MM.1S (cell line): ENCODE measurements around the gene TXN.

Experiments used
- DNase-seq: peaks from one replicate; pipeline ENCODE4 v3.0.0-alpha.2; 2015
- H2AFZ ChIP-seq: fragments of 300-600 bp; sonication (generic); 2 replicates; pipeline ENCODE4 v1.6.0; 2016; ENCODE audit warnings: antibody characterized with exemption, low read length
- H3F3A ChIP-seq: fragments of 300-600 bp; sonication (generic); 2 replicates; pipeline ENCODE4 v1.6.1; 2016; ENCODE audit warnings: mild to moderate bottlenecking, antibody characterized with exemption, low read length, moderate library complexity, mixed read lengths; ENCODE audit not compliant: insufficient read depth
- H3K27ac ChIP-seq: fragments of 300-600 bp; sonication (generic); 2 replicates; pipeline ENCODE4 v1.5.1; 2016; ENCODE audit warnings: mild to moderate bottlenecking, low read length
- H3K27me3 ChIP-seq: fragments of 300-600 bp; sonication (generic); replicated peaks from 2 replicates; pipeline ENCODE4 v1.6.0; 2016; ENCODE audit warnings: low read length; ENCODE audit not compliant: insufficient read depth
- H3K36me3 ChIP-seq: fragments of 300-600 bp; sonication (generic); replicated peaks from 2 replicates; pipeline ENCODE4 v1.6.1; 2016; ENCODE audit warnings: mild to moderate bottlenecking, low read length, mixed read lengths; ENCODE audit not compliant: insufficient read depth
- H3K4me1 ChIP-seq: fragments of 300-600 bp; sonication (generic); 2 replicates; pipeline ENCODE4 v1.6.1; 2016; ENCODE audit warnings: low read length, mixed read lengths
- H3K4me2 ChIP-seq: fragments of 300-600 bp; sonication (generic); 2 replicates; pipeline ENCODE4 v1.6.0; 2016; ENCODE audit warnings: low read depth, low read length
- H3K4me3 ChIP-seq: fragments of 300-600 bp; sonication (generic); 2 replicates; pipeline ENCODE4 v1.5.1; 2016; ENCODE audit warnings: low read length, mixed read lengths
- H3K79me2 ChIP-seq: fragments of 300-600 bp; sonication (generic); 2 replicates; pipeline ENCODE4 v1.6.1; 2016; ENCODE audit warnings: mixed run types, low read length, mixed read lengths
- H3K9ac ChIP-seq: fragments of 300-600 bp; sonication (generic); 2 replicates; pipeline ENCODE4 v1.6.1; 2016; ENCODE audit warnings: low read length, mixed read lengths
- H3K9me2 ChIP-seq: fragments of 300-600 bp; sonication (generic); replicated peaks from 2 replicates; pipeline ENCODE4 v1.6.1; 2016; ENCODE audit warnings: mild to moderate bottlenecking, low read length, mixed read lengths; ENCODE audit not compliant: insufficient read depth
- H3K9me3 ChIP-seq: fragments of 300-600 bp; sonication (generic); replicated peaks from 2 replicates; pipeline ENCODE4 v1.6.1; 2016; ENCODE audit warnings: mild to moderate bottlenecking, low read length, mixed read lengths; ENCODE audit not compliant: insufficient read depth
- H4K20me1 ChIP-seq: fragments of 300-600 bp; sonication (generic); 2 replicates; pipeline ENCODE4 v1.6.1; 2016; ENCODE audit warnings: mild to moderate bottlenecking, low read length, moderate library complexity, mixed read lengths; ENCODE audit not compliant: insufficient read depth
- EZH2 ChIP-seq: fragments of 300-600 bp; sonication (generic); optimal IDR thresholded peaks from 2 replicates; pipeline ENCODE3; 2017; ENCODE audit warnings: low read depth, mild to moderate bottlenecking, antibody characterized with exemption, low read length, mixed read lengths
- EZH2phosphoT487 ChIP-seq: fragments of 300-600 bp; sonication (generic); IDR thresholded peaks from 2 replicates; pipeline ENCODE4 v1.6.1; 2018; ENCODE audit warnings: antibody characterized with exemption, low read length
- TF ChIP-seq, protein P1 (sequence below): fragments of 300-600 bp; sonication (generic); IDR thresholded peaks from 2 replicates; pipeline ENCODE4 v1.5.1; 2016; ENCODE audit warnings: antibody characterized with exemption, low read length, mixed read lengths

The TXN gene

DNA sequence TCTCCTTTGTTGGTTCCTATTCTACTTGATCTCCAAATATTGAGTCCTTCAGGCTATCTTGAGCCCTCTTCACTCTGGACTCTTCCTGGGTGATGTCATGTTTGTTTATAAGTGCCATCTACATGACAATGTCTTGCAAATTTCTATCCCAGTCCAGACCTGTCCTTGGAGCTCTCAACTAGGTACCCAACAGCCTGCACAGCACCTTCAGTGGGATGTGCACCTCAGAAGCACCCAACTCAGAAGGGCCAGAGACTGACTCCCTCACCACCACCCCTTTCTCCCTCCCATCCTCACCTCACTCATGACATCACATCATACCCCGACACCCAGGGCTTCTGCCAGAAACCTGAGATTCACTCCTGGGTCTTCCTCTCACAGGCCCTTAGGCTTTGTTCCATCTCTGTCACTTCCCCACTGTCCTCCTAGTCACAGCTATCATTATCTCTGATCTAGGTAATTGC is 14.4 kb downstream of the TXN start:
- H3K4me3 ChIP-seq, result no peak overlapping the region
- H3K4me1 ChIP-seq, result no peaks in the 10 kb centered on the region
- no peak overlapping the region for H3K4me2 ChIP-seq
- DNase-seq, result no peak
- no peaks in the 10 kb centered on the region for H3K9me3 ChIP-seq
- peaks cover 18% of the 10 kb centered on the region for H3K36me3 ChIP-seq
- TF ChIP-seq, protein P1, sequence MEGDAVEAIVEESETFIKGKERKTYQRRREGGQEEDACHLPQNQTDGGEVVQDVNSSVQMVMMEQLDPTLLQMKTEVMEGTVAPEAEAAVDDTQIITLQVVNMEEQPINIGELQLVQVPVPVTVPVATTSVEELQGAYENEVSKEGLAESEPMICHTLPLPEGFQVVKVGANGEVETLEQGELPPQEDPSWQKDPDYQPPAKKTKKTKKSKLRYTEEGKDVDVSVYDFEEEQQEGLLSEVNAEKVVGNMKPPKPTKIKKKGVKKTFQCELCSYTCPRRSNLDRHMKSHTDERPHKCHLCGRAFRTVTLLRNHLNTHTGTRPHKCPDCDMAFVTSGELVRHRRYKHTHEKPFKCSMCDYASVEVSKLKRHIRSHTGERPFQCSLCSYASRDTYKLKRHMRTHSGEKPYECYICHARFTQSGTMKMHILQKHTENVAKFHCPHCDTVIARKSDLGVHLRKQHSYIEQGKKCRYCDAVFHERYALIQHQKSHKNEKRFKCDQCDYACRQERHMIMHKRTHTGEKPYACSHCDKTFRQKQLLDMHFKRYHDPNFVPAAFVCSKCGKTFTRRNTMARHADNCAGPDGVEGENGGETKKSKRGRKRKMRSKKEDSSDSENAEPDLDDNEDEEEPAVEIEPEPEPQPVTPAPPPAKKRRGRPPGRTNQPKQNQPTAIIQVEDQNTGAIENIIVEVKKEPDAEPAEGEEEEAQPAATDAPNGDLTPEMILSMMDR, result no peak
- no peak for TF ChIP-seq EZH2phosphoT487
- TF ChIP-seq EZH2, result no peak
- no peaks in the 10 kb centered on the region for H4K20me1 ChIP-seq
- peaks cover 9% of the 10 kb centered on the region for H3K79me2 ChIP-seq
- H2AFZ ChIP-seq, result no peak overlapping the region
- no peaks in the 10 kb centered on the region for H3K9me2 ChIP-seq
- H3K9ac ChIP-seq, result no peak overlapping the region
- no peak overlapping the region for H3K27ac ChIP-seq
- no peaks in the 10 kb centered on the region for H3K27me3 ChIP-seq
- peaks cover 11% of the 10 kb centered on the region; the same call in 1 of the 2 replicates for H3F3A ChIP-seq

GRCh38 chr9:110241260-110241857 is 14.9 kb downstream of the TXN start:
- H3K4me1 ChIP-seq, result no peaks in the 10 kb centered on the region
- H4K20me1 ChIP-seq, result no peaks in the 10 kb centered on the region
- H3K27ac ChIP-seq, result no peak overlapping the region
- no peak for DNase-seq
- H2AFZ ChIP-seq, result no peak overlapping the region
- no peaks in the 10 kb centered on the region for H3K9me2 ChIP-seq
- H3F3A ChIP-seq, result peaks cover 11% of the 10 kb centered on the region; the same call in 1 of the 2 replicates
- no peak overlapping the region for H3K4me2 ChIP-seq
- H3K4me3 ChIP-seq, result no peak overlapping the region
- H3K9me3 ChIP-seq, result no peaks in the 10 kb centered on the region
- H3K27me3 ChIP-seq, result no peaks in the 10 kb centered on the region
- H3K9ac ChIP-seq, result no peak overlapping the region
- no peak for TF ChIP-seq EZH2
- TF ChIP-seq, protein P1, result no peak
- TF ChIP-seq EZH2phosphoT487, result no peak
- H3K36me3 ChIP-seq, result peaks cover 16% of the 10 kb centered on the region
- peaks cover 3% of the 10 kb centered on the region for H3K79me2 ChIP-seq

- Histone ChIP-seq H3K79me2 (no peaks in the 10 kb centered on the region), H3K9me2 (no peaks in the 10 kb centered on the region), H3K9me3 (no peaks in the 10 kb centered on the region), H3K9ac (no peak overlapping the region), H2AFZ (no peak overlapping the region), H3K4me3 (no peak overlapping the region), H3F3A (peaks cover 11% of the 10 kb centered on the region; the same call in 1 of the 2 replicates), H3K36me3 (peaks cover 13% of the 10 kb centered on the region), H3K27me3 (no peaks in the 10 kb centered on the region), H3K4me2 (no peak overlapping the region), H3K4me1 (no peaks in the 10 kb centered on the region), H4K20me1 (no peaks in the 10 kb centered on the region), H3K27ac (no peak overlapping the region)
- no peak for DNase-seq
- no peak for TF ChIP-seq EZH2
- no peak for TF ChIP-seq EZH2phosphoT487
- TF ChIP-seq, protein P1, result no peak
Measured at GRCh38 chr9:110240198-110240597, 16.1 kb downstream of the TXN start.
